HG03457 (cell line): ENCODE measurements around the gene JAML.

ENCODE experiments used
- ATAC-seq: cut with Tn5 transposase; IDR thresholded peaks from one replicate; pipeline ENCODE4 v1.9.1; 2021; ENCODE audit warnings: moderate number of reproducible peaks; ENCODE audit not compliant: unreplicated experiment

Gene JAML

DNA sequence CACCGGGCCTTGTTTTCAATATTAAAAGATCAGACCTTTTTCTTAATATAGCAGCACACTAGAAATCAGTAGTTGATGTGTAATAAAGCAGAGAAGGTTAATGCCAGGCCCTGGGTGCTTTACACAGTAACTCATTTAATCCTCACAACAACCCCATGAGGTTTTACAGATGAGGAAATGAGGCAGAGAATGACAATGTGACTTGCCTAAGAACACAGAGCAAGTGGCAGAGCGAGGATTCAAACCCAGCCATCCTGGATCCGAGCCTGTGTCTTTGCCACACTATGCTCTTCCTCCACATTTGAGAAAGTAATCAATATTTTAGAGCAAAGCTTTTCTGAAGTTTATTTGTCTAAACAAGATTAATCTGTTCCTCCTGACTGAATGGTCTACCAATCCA, 7.2 kb downstream of the JAML start:
- ATAC-seq = no peak

DNA sequence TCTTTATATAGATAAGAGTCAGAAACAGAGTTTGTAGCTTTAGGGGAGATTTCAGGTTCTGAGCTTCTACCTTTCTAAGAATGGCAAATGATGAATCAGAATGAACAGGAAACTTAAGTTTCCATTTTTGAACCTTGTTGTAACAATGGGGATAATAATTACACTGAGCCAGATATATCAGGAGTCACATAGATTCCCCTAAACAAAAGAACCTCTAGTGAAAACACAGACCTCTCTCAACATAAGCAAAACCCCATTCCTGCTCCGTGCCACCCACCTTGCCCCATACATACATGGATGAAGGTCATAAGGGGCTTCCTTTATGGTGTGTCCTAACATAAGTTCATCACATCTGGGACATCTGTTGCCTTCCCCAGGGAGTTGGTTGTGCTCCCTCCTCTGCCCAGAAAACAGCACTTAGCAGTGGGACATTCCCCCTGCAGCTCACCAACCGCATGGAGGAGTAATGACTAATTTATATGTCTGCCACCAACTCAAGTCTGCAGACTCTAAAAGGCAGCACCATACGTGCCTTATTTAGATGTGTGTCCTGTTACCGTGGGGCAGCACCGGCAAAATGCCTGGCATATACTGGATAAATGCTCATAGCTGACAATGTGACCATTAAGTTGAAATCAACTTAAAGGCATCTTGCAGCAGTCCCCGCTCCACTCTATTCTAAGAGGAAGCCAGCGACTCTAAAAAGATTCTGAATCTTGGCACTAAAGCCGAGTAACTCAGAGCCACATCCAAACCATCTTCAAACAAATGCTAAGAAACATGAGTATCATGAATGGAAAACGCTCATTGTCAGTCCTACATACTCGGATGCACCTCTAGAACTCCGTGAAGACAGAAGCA, 8.0 kb downstream of the JAML start:
- ATAC-seq = no peak

GRCh38 chr11:118215765-118216164, 9.0 kb downstream of the JAML start:
- ATAC-seq = no peak

- no peak for ATAC-seq
These were observed 9.5 kb downstream of the JAML start for GRCh38 chr11:118215262-118215661.

DNA sequence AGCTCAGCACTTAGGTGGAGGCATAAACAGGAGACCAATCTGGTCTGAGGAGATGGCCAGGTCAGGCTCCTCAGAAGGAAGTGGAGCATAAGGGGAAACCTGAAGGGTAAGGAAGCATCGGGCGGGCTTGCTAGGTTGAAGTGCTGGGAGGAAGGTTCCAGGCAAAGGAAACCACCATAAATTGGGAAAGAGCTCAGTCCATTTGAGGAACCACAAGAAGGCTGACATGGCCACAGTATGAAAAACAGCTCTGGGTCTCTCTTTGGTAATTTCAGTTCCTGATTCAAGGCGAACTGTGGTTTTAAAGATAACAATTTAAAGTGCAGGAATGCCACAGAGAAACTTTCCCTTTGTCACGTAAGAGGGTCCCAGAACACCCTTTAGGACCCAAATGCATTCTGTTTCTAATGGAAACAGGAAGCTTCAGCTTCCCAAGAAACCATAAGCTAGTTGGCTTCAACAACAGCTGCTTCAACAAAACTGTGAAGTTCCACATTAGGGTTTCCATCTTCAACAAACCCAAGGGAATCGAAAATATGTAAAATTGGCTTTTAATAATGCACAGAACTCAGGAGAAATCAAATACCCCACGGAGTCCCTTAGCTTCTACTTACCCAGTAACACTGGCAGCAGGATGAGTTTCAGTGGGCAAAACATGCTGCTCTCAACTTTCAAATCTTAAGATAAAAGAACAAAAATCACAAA, 10.4 kb downstream of the JAML start:
- ATAC-seq = no peak

- ATAC-seq = no peak
These were observed 11.0 kb downstream of the JAML start for GRCh38 chr11:118213781-118214180.

DNA sequence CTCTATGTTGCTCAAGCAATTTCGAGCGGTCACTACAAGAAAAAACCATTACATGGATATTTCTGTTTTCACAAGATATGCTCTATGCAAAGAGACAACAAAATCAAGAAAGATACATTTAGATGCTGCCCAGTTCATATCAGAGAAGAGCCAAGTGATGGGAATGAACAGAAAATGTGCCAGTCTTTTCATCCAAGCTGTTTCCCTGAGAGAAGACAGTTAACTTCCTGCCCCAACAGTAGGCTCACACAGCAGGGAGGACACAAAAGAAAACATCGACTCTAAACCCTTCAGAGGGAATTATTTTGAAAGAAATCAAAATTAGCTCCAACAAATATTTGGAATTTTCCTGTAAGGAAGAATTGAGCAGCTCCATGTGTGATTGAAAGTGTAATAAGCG, 11.6 kb downstream of the JAML start:
- ATAC-seq = no peak

GRCh38 chr11:118212781-118213191, 12.0 kb downstream of the JAML start:
- no peak for ATAC-seq

DNA sequence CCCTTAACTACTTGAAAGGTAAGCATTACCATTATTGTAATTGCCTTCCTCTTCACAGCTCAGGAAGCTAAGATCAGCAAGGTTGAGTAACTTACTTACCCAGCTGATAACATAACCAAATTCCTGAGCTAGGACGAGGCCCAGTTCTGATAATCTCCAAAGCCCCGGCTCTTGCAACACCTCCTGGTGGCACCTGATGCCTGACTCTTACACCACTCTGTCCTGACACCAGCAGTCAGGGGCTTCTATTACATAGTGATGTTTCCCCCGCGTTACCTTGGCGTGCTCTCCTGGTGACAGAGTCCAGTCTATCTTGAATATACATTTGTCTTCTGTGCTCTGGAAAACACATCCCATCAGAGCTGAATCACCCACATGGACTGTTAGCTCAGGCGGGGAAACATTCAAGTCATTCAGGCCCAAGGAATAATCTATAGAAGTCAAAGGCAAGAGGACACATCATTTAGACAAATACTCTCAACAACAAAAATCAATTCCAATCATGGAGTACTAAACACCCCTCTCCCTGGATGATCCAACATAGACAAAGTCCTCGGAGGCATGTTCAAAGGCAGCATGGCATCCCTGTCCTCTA, 12.6 kb downstream of the JAML start:
- no peak for ATAC-seq

DNA sequence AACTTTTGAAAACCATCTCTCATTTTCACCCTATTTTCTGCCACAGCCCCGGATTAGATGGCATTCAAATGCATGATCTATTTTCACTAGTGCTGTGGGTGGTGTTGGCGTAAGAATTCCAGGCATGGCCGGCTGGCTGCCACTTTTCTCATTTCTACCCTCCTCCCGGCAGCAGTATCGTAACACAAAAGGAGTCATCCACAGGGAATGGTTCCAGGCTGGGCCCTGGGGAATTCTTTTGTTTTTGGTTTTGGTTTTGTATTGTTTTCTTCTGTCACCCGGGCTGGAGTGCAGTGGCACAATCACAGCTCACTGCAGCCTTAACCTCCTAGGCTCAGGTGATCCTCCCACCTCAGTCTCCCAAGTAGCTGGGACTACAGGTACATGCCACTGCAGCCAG, 13.8 kb downstream of the JAML start:
- no peak for ATAC-seq

DNA sequence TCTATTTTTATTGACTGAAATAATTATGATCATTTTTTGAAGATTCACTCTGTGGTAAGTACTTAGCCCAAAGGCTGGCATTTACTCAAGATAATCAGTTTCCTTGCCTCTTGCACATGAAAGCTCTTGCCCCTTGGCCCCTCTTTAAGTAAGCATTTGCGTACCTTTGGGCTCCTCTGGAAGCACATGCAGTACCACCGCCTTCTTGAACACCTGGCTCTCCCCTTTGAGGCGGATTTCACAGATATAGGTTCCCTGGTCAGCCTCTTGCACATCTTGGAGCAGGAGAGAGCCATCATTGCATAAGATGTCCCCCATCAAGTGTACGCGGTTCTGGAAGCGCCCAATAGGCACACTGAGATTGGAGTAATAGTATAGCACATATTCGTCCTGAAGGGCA, 14.5 kb downstream of the JAML start:
- ATAC-seq = no peak

DNA sequence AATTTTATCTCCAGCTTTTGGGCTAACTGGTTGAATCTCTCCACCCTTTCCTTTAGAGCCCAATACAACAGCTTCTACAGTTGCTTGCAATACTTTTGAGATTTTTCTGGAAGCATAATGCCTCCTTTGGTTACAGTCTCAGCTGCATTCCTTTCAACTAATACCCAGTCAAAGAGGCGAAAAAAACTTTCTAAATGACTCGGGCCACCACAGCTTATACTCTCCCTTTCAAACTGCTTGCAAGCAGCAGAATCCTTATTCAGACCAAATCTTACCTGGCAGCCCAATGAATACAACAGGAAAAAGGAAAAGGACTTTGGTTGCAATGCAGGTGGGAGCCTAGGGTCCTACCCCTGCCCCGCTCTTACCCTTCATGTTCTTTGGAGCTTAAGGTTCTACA, 15.8 kb downstream of the JAML start:
- no peak for ATAC-seq

GRCh38 chr11:118207079-118207478, 17.7 kb downstream of the JAML start:
- no peak for ATAC-seq

DNA sequence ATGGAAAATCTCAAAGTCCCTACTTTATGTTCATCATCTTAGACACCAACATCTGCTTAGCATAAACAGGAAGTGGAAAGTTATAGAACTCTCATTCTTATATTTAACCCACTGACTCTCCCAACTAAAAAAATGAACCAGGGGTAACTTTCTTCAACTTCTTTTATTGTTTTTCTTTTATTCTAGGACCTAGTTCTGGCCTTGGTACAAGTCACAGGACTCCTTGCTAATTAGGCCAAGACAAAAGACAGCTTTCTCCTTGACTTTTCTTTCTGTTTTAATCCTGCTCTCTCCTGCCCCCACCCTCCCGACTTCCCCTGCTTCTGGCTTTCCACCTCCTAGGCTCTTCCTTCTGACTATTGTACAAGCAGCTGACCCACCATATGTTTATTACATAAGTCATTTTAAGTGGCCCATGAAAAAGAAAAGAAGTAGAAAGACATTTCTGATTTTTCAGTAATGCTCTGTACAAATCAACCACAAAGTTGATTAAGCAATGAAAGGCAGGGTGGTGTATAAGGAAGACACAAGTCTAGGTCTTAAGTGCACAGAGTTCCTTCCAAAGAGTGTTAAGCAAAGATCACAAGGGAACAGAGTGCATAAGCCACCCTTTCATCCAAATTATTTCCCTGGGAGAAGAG, 18.3 kb downstream of the JAML start:
- no peak for ATAC-seq

GRCh38 chr11:118205606-118206378, 19.0 kb downstream of the JAML start:
- no peak for ATAC-seq

GRCh38 chr11:118202599-118203422, 22.0 kb downstream of the JAML start:
- ATAC-seq = no peak

DNA sequence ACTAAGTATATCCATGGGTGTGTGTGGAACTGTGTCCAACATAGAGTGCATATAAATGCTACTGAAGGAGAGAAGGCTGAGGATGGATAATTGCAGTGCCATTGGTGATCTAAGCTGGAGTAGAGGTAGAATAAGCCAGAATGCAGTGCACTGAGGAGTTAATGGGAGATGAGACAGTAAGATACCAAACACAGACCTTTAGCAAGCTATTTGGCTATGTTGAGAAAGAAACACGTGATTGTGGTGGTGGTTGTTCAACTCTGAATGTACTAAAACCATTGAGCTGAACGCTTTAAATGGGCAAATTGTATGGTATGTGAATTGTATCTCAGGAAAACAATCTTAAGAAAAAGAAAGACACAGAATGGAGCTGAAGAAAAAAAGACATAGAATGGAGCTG, 22.8 kb downstream of the JAML start:
- ATAC-seq = no peak

DNA sequence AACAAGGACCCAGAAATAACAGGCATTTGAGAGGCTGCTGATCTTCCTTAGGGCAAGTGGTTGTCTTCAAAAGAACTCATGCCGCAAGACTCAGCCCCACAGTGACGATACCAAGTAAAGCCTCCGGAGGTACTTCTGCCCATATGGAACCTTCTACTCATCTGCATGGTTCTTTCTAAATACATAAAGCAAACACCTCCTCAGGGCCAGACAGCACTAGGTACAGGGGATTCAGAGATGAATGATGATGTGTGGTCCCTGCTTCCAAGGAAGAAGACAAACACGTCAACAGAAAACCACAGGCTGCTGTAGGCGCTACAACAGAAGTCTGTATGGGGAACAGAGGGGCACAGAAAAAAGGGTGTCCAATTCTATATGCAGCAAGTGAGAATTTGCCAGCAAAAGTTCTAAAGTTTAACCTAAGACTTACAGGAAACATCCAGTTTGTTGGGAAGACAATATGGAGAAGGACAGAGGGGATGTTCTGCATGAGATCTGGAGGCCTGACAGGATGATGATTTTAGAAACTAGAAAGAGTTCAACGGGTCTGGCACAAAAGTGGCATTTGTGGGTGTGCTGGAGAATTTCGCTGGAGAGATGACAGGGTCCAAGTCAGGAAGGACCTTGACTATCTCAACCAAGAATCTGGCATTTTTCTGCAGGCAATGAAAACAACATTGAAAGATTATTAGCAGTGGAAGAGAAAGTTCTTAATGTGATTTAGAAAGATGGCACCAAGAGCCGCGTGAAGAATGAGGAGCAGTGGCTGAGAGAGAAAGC, 23.7 kb downstream of the JAML start:
- ATAC-seq = no peak

DNA sequence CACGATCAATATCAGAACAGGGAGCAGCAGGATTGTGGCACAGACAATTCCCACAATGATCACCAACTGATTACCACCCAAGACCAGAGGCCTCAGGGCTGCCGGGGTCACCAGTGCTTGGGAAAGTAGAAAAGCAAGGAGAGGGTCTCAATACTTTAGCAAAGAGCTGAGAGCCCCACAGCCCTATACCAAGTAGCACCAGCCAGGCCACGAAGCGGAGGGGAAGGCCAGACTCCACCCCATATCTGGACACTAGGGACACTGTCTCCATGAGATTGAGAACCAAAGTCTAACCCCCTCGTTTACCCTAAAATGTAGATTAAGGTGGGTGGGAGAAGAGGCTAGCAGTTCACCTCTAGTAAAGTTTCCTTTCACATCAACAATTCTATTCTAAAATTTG, 24.3 kb downstream of the JAML start:
- ATAC-seq = no peak
